DMS 273 treated with DMSO at 0.1 percent for 48 hours (cell line): ENCODE results near the gene CDK5RAP2.

Experiments used
- DNase-seq: peaks from one replicate; lab custom pipeline; 2025; lab: John Stamatoyannopoulos, UW

Gene CDK5RAP2

GRCh38 chr9:120438111-120438510 lies 141.9 kb downstream of the CDK5RAP2 start:
- DNase-seq, result no peak

DNA sequence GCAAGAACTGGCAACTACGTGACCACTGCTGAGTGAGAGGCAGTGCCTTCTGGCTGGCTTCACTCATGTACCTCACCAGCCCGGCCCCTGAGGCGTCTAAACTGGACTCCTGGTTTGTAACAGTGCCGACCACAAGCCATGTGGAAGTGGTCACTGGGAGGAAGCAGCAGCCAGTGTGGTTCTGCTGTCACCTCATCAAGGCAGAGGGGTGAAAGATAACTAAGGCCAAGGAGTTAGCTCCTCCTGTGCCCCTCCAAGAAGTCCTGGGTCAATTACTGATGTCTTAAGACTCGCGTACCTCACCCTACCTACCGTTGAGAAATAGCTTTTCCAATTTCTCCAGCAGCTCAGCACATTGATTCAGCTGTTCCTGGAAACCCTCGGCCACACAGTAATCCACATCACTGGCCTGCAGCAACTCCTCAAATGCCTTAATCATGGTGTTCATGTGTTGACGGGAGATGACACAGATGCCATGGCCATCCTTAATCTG lies 142.9 kb downstream of the CDK5RAP2 start:
- no peak for DNase-seq

GRCh38 chr9:120436446-120436845 lies 143.5 kb downstream of the CDK5RAP2 start:
- no peak for DNase-seq

- no peak for DNase-seq
Observed at GRCh38 chr9:120435091-120435490, 144.9 kb downstream of the CDK5RAP2 start.

DNA sequence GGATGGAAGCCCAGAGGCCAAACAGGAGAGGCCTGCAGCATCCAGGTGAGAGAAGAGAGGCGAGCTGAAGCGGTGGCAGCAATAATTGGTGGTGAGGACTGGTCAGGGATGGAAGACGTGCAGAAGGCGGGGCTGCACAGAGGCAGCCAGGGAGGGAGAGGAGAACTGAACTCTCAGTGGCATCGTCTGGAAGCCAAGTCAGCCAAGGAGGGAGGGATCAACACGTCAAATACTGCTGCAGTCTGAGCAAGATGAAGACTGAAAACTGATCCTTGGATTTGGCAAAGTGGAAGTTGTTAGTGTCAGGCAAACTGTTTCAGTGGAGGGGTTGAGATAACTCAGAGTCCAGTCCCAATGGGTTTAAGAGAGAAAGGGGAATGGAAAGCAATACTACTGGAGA lies 145.4 kb downstream of the CDK5RAP2 start:
- no peak for DNase-seq

DNA sequence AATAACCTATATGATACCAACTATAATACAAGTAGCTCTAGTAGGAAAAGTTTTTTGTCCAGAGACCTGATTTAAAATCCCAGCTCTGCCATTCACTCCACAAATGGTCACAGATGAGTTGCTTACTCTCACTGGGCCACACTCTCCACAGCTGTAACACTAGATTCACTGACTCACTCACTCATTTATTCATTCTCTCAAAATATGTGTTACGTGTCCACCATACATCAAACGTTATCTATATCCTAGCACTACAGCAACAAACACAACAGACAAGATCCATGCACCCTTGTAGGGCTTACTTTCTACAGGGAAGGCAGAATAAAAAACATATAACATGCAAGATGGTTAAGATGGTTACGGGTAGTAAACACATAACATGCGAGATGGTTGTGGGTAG lies 146.3 kb downstream of the CDK5RAP2 start:
- DNase-seq, result no peak

DNA sequence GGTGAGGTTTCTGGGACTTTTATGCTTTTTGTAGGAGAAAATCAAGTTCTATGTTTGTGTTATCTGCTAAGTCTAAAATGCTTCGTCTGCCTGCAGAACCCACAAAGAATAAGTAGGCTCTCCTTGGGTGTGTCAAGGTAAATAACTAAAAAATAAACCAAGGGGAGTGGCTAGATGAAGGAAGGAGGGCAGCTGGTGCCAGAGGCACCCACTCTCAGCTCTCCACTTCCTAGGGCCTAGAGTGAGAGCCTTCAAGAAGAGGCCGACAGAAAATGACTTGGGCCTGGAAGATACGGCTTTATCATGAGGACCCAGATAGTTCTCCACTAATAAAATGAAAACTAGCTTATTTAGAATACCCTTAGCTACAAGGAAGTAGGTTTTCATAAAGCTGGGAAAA lies 147.4 kb downstream of the CDK5RAP2 start:
- no peak for DNase-seq

DNA sequence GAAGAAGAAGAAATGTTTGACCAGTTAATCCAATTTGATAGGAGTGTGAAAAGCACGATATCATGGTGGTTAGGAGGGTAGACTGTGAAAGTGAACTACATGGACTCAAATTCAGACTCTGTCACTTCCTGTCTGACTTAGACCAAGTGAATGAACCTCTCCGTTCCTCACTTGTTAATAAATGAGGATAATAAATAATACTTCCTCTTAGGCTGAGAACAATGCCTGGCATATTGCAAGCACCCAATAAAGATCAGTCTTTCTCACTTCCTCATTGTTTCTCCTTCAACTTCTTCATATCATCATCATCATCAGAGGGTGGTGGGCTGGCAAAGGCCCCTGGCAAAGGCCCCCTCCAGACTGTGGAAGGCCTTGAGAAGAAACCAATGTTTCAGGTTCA lies 148.7 kb downstream of the CDK5RAP2 start:
- no peak for DNase-seq

DNA sequence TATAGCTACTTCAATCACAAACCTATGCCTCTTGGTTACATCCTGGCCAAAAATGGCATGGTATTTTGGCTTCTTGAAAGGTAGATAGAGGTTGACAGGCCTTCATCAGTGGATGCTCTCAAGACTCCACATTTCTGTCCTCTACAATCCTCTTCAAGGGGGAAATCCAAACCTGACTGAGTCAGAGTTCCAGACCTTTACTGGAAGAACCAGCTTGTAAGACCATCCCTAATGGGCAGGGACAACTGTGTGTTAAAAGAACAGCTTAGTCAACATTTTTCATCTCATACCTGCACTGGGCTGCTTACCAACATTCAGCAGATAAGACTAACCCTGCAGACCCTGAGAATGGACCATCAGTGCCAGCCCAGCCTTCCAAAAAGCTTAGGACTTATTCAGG lies 155.7 kb downstream of the CDK5RAP2 start:
- no peak for DNase-seq

GRCh38 chr9:120423812-120424211 lies 156.2 kb downstream of the CDK5RAP2 start:
- no peak for DNase-seq

GRCh38 chr9:120421977-120422376 lies 158.0 kb downstream of the CDK5RAP2 start:
- DNase-seq, result no peak

GRCh38 chr9:120418315-120418714 lies 161.7 kb downstream of the CDK5RAP2 start:
- no peak for DNase-seq

- DNase-seq, result no peak
Observed at GRCh38 chr9:120416781-120417427, 163.1 kb downstream of the CDK5RAP2 start.

DNA sequence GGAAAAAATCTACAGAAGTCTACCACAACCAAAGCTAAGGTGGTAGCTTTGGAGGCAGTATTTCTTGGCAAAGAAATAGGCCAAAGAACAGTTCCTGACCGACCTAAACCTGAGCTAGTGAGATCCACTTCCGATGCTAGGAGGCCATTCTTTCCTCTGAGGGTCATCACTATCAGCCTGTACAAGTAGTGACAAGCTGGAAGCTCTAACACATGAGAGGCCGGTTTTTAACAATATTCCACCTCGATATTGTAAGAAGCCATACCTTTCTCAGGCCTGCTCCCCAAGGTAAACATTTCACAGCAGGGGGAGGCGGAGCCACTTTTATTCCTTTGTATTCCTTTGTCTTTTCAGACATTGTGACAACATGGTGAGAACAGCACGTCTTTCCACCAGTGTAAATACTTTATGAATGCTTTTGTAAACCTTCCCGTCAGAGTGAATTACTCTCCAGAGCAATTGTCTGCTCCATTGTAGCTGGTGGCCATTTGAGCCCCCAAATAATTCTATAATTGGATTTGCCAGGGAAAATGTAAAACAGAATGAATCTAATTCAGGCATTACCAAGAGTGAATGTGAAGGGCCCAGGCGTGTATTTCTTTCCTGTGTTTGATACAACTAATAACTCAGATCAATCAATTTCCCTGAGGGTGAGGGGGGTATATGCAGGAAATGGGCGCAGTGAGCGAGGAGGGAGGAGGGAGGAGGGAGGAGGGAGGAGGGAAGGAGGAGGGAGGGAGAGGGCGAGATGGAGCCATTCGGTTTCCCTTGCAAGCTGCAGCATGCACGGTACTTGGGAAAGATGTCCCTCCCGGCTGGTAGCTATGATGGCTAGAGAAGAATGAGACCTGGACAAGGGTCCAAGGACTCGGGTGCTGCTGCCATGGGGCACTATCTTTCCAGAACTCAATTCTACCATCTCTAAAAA lies 166.6 kb downstream of the CDK5RAP2 start:
- DNase-seq, result no peak

GRCh38 chr9:120412425-120412951 lies 167.5 kb downstream of the CDK5RAP2 start:
- no peak for DNase-seq

GRCh38 chr9:120411862-120412424 lies 168.0 kb downstream of the CDK5RAP2 start:
- DNase-seq, result no peak

- DNase-seq, result no peak
Observed at GRCh38 chr9:120410925-120411501, 169.0 kb downstream of the CDK5RAP2 start.

DNA sequence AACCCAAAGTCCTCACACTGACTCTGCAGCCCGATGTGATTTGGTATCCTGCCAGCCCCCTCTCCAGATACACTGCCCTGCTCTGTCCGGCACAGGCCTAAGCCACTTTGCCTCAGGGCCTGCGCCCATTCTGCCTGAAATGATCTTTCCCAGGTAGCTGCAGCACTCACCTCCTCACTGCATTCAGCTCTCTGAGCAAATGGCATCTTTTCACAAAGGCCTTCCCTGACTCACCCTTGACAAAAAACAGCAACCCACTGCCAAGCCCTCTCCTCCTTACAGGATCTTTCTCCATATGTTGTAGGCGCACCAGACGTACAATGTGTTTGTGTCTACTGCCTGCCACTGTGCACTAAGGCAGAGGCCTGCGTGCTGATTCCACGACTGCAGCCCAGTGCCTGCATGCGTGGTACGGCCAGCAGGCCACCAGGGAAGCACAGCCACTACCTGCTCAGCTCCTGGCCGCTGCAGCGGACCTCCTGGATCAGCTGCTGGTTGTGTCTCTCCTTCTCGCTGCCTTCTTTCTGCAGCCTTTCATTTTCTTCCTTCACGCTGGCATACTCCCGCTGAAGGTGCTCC lies 171.2 kb downstream of the CDK5RAP2 start:
- DNase-seq, result no peak

DNA sequence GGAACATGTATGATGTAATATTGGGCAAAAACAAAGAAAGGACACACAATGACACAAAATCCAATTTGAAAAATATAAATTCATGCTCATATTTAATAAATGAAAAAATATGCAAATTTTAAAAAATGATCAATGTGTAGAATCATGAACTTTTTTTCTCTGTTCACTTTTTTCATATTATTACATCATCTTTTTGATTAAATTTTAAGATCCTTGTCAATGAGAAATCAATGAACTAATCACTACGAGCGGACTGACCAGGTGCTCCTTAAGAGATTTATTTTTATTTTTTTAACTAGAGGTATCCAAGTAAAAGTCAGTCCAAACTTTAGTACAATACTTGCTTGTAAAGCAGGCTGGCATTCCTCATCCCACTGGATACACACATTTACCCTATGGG lies 174.1 kb downstream of the CDK5RAP2 start:
- no peak for DNase-seq

DNA sequence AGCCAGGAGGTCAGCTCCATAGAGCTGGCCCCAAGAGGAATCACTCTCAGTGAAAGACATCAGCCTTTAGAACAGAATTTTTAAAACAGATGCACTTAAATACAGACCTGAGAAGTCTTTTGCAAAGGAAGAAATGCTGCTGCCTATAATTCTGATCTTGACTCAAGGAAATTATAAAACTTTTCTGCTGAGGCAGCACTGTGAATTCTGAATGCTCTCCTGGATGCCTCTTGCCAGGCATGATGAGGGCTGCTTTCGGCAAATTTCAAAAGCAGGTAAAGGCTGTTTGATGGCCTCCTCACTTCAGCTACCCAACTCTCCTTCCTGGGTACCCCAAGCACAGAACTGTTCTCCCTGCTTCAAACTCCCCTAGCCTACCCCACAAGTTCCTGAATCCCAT lies 174.8 kb downstream of the CDK5RAP2 start:
- no peak for DNase-seq

DNA sequence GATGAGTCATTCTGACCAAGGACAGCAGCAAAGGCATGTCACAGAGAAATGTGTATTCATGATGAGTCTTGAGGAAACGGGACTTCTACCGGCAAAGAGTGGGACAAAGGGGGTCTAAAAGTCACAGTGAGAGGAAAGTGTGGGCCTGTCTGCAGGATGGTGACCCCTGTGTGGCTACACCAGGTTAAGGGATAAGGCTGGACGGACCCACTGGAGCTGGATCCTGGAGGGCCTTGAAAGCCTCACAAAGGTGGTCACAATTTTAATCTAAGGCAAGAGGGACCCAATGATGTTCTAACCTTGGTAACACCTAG lies 176.5 kb downstream of the CDK5RAP2 start:
- no peak for DNase-seq
